Measurements from ENCODE around the gene ZNF652.

ZNF652 gene

GRCh38 chr17:49258394-49258793 is 103.7 kb downstream of the ZNF652 start:
- DNase-seq, result no peak

- no peak for DNase-seq
Measured at GRCh38 chr17:49255125-49255524, 106.9 kb downstream of the ZNF652 start.

- no peak for DNase-seq
Measured at GRCh38 chr17:49254066-49254465, 108.0 kb downstream of the ZNF652 start.

GRCh38 chr17:49252148-49252695 is 109.8 kb downstream of the ZNF652 start:
- peak; percentile 87 for DNase-seq

- DNase-seq, result no peak
Measured at GRCh38 chr17:49249890-49250522, 112.0 kb downstream of the ZNF652 start.

- DNase-seq, result no peak
Measured at GRCh38 chr17:49249292-49249794, 112.7 kb downstream of the ZNF652 start.

GRCh38 chr17:49247944-49248343 is 114.1 kb downstream of the ZNF652 start:
- no peak for DNase-seq

- no peak for DNase-seq
Measured at GRCh38 chr17:49244839-49245238, 117.2 kb downstream of the ZNF652 start.

All from inflammatory macrophage treated with lipopolysaccharide for 4 hours (primary cell).